GM23338 (cell line): Measurements from ENCODE around the gene EIF2A. TPM values are rescaled to one million over a fixed set of nuclear protein-coding genes. Genes with fewer than 3 reads are reported as not detected.

Experiments
- ATAC-seq: fragments of 200-7000 bp; cut with Tn5 transposase; 3 replicates; pipeline ENCODE4 v1.9.1; 2020
- DNase-seq: peaks from one replicate; pipeline ENCODE4 v3.0.0-alpha.2; 2015; ENCODE audit warnings: low spot score
- H2AFZ ChIP-seq: fragments of 200-600 bp; sonication (generic); 2 replicates; pipeline ENCODE4 v1.8.0; 2016; ENCODE audit warnings: antibody characterized with exemption, mild to moderate bottlenecking, moderate library complexity
- H3F3A ChIP-seq: fragments of 200-600 bp; sonication (generic); replicated peaks from 2 replicates; pipeline ENCODE4 v1.8.0; 2017; ENCODE audit warnings: antibody characterized with exemption, mixed run types, low read depth
- H3K27ac ChIP-seq: fragments of 200-600 bp; sonication (generic); 2 replicates; pipeline ENCODE4 v1.6.1; 2016; ENCODE audit warnings: low read depth
- H3K27me3 ChIP-seq: fragments of 200-600 bp; sonication (generic); 2 replicates; pipeline ENCODE4 v1.8.0; 2016; ENCODE audit warnings: mild to moderate bottlenecking, mixed run types, moderate library complexity; ENCODE audit not compliant: insufficient read depth
- H3K36me3 ChIP-seq: fragments of 200-600 bp; sonication (generic); 2 replicates; pipeline ENCODE4 v1.8.0; 2016; ENCODE audit warnings: mild to moderate bottlenecking; ENCODE audit not compliant: insufficient read depth
- H3K4me1 ChIP-seq: fragments of 200-600 bp; sonication (generic); 2 replicates; pipeline ENCODE4 v1.8.0; 2016; ENCODE audit warnings: mild to moderate bottlenecking, moderate library complexity; ENCODE audit not compliant: insufficient read depth
- H3K4me2 ChIP-seq: fragments of 200-600 bp; sonication (generic); 2 replicates; pipeline ENCODE4 v1.7.1; 2017; ENCODE audit warnings: mixed run types
- H3K4me3 ChIP-seq: fragments of 200-600 bp; sonication (generic); 2 replicates; pipeline ENCODE4 v1.6.1; 2016; ENCODE audit warnings: mixed run types
- H3K79me2 ChIP-seq: fragments of 200-600 bp; sonication (generic); replicated peaks from 2 replicates; pipeline ENCODE4 v1.8.0; 2017; ENCODE audit warnings: mild to moderate bottlenecking; ENCODE audit not compliant: insufficient read depth
- H3K9me2 ChIP-seq: fragments of 200-600 bp; sonication (generic); 2 replicates; pipeline ENCODE4 v1.8.0; 2017; ENCODE audit not compliant: insufficient read depth
- H4K20me1 ChIP-seq: fragments of 200-600 bp; sonication (generic); replicated peaks from 2 replicates; pipeline ENCODE4 v1.8.0; 2017; ENCODE audit warnings: mild to moderate bottlenecking; ENCODE audit not compliant: insufficient read depth
- H3K27ac Mint-ChIP-seq: 2 replicates; pipeline ENCODE4 v1.8.0; 2020; ENCODE audit warnings: inconsistent platforms, mild to moderate bottlenecking, moderate library complexity, mixed read lengths
- H3K27me3 Mint-ChIP-seq: 3 replicates; pipeline ENCODE4 v1.8.0; 2022; ENCODE audit warnings: low read depth, mild to moderate bottlenecking, moderate library complexity, mixed read lengths, inconsistent platforms; ENCODE audit not compliant: insufficient read depth, poor library complexity
- H3K36me3 Mint-ChIP-seq: 3 replicates; pipeline ENCODE4 v1.8.0; 2021; ENCODE audit warnings: low read depth, mild to moderate bottlenecking, inconsistent platforms, moderate library complexity, mixed read lengths
- H3K4me1 Mint-ChIP-seq: 3 replicates; pipeline ENCODE4 v1.8.0; 2020; ENCODE audit warnings: mild to moderate bottlenecking, inconsistent platforms, mixed read lengths
- H3K4me3 Mint-ChIP-seq: 3 replicates; pipeline ENCODE4 v1.8.0; 2021; ENCODE audit warnings: moderate library complexity, mild to moderate bottlenecking, inconsistent platforms, mixed read lengths
- H3K9me3 Mint-ChIP-seq: 3 replicates; pipeline ENCODE4 v1.8.0; 2020; ENCODE audit warnings: moderate library complexity, mild to moderate bottlenecking, inconsistent platforms, mixed read lengths
- CREB1 ChIP-seq: fragments of 250-450 bp; sonication (Bioruptor Pico); IDR thresholded peaks from 2 replicates; pipeline ENCODE4 v1.5.0; 2020; ENCODE audit warnings: low read depth, mild to moderate bottlenecking, moderate library complexity
- CTCF ChIP-seq, 2 experiments: fragments of 200-600 bp in 1 of 2; sonication (generic) in 1 of 2; conservative IDR thresholded peaks; 2 replicates each; pipeline versions ENCODE4 v1.5.1 to v1.6.1; 2016 to 2017; ENCODE audit warnings: antibody characterized with exemption in 2 of 2, low read depth in 2 of 2, mild to moderate bottlenecking in 2 of 2, moderate library complexity in 1 of 2
- EZH2 ChIP-seq: fragments of 200-600 bp; sonication (generic); IDR thresholded peaks from one replicate; pipeline ENCODE4 v1.8.0; 2017; ENCODE audit warnings: antibody characterized with exemption, mild to moderate bottlenecking, low read depth; ENCODE audit not compliant: unreplicated experiment
- JUNB ChIP-seq: IDR thresholded peaks from one replicate; pipeline ENCODE4 v1.6.1; 2016; ENCODE audit warnings: antibody characterized with exemption; ENCODE audit not compliant: unreplicated experiment
- POLR2AphosphoS5 ChIP-seq: IDR thresholded peaks from 2 replicates; pipeline ENCODE4 v1.6.1; 2016; ENCODE audit warnings: antibody characterized with exemption, low read depth
- STAT1 ChIP-seq: IDR thresholded peaks from one replicate; pipeline ENCODE4 v1.6.1; 2016; ENCODE audit warnings: antibody characterized with exemption; ENCODE audit not compliant: unreplicated experiment
- ZNF114 ChIP-seq: fragments of 250-450 bp; sonication (Bioruptor Pico); IDR thresholded peaks from 2 replicates; pipeline ENCODE4 v1.5.0; 2020; ENCODE audit warnings: mild to moderate bottlenecking, moderate library complexity
- polyA plus RNA-seq: library from polyadenylated mRNA; unstranded; fragments of >200 nt; fragmentation: Nextera tagmentation; extraction: Ambion mirVana; gene quantifications from 2 replicates; pipeline ENCODE4 v1.2.1, GENCODE V29; 2016
- total RNA-seq: library from RNA; depleted of rRNA; stranded (reverse); fragments of >200 nt; shearing (Covaris generic); gene quantifications from 2 replicates; pipeline ENCODE4 v1.2.3, GENCODE V29; 2014

EIF2A gene
- total and polyA plus RNA-seq, 2 experiments from 2014 or later = 95.2 to 153 TPM

DNA sequence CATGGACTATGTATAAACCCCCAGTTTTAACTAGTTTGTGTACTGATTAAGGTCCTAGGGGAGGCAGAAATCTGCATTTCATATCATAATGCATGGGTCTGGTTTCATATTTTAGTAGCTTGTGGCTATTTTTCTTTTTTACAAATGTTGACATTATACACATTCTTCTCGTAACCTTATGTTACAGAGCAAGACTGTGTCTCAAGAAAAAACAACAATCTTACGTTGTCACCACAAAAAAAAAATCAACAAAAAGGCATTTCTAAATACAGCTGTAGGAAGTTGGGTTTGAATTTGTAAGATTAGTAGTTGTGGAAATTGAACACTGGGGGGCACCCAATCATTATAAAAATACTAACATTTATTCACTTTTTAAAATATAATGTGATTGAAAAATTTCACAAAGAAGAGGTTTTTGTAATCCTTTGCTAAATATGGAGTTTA, 18.2 kb upstream of the EIF2A start:
- Mint-ChIP-seq H3K4me3 (peak overlapping the region; percentile 47; the same call in 2 of the 3 replicates), H3K36me3 (no peaks in the 10 kb centered on the region), H3K4me1 (peaks cover 21% of the 10 kb centered on the region), H3K9me3 (no peaks in the 10 kb centered on the region), H3K27me3 (peaks cover 4% of the 10 kb centered on the region), H3K27ac (peak overlapping the region; percentile 26; the same call in 1 of the 2 replicates)
- no peaks in the 10 kb centered on the region for H3F3A ChIP-seq
- H3K9me2 ChIP-seq = no peaks in the 10 kb centered on the region
- no peaks in the 10 kb centered on the region for H4K20me1 ChIP-seq
- 0 out of 2 replicates have a peak overlapping the region, but pooled peaks have one; percentile 6 for H3K27ac ChIP-seq
- H3K4me1 ChIP-seq = peaks cover 16% of the 10 kb centered on the region; the same call in 1 of the 2 replicates
- H3K79me2 ChIP-seq = no peaks in the 10 kb centered on the region
- no peaks in the 10 kb centered on the region for H3K27me3 ChIP-seq
- no peaks in the 10 kb centered on the region for H3K36me3 ChIP-seq
- no peak for ATAC-seq
- TF ChIP-seq CTCF (conservative IDR thresholded peaks at IDR 0.05; ENCODE audit: low read depth in 2 of 2) (peak in 1 of 2 experiments; percentile 59; a peak in 3 of 4 replicates), CREB1 (CRISPR knock-in tag) (no peak), ZNF114 (no peak)
- peak overlapping the region; percentile 21; the same call in 1 of the 2 replicates for H3K4me3 ChIP-seq
- DNase-seq = no peak
- no peak overlapping the region for H2AFZ ChIP-seq
- peak overlapping the region; percentile 50 for H3K4me2 ChIP-seq

DNA sequence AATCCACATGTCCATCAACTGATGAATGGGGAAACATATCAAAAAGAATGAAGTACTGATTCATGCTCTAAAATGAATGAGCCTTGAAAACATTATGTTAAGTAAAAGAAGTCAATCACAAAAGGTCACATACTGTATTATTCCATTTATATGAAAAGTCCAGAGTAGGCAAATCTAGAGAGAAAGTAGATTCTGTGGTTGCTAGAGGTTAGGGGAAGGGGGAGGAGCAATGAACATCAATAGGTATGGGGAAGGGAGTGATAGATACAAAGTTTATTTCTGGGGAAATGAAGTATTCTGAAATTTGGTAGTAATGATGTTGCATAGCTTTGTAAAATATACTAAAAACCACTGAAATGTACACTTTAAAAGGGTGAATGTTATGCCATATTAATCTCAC, 14.8 kb upstream of the EIF2A start:
- H3K9me2 ChIP-seq = no peaks in the 10 kb centered on the region
- no peak overlapping the region for H3K4me2 ChIP-seq
- H4K20me1 ChIP-seq = no peaks in the 10 kb centered on the region
- H3K27me3 Mint-ChIP-seq = no peaks in the 10 kb centered on the region
- no peaks in the 10 kb centered on the region for H3K36me3 ChIP-seq
- H3K4me1 ChIP-seq = peaks cover 16% of the 10 kb centered on the region; the same call in 1 of the 2 replicates
- H3K79me2 ChIP-seq = no peaks in the 10 kb centered on the region
- H3F3A ChIP-seq = no peaks in the 10 kb centered on the region
- H3K4me3 ChIP-seq = no peak overlapping the region
- TF ChIP-seq JUNB (no peak), POLR2AphosphoS5 (no peak), ZNF114 (no peak)
- no peaks in the 10 kb centered on the region for H3K27me3 ChIP-seq
- no peak overlapping the region for H2AFZ ChIP-seq
- H3K4me1 Mint-ChIP-seq = peaks cover 19% of the 10 kb centered on the region
- H3K9me3 Mint-ChIP-seq = no peaks in the 10 kb centered on the region
- no peak for DNase-seq
- no peak overlapping the region for H3K4me3 Mint-ChIP-seq
- no peak overlapping the region for H3K27ac ChIP-seq
- H3K27ac Mint-ChIP-seq = no peak overlapping the region
- no peak for ATAC-seq
- H3K36me3 Mint-ChIP-seq = no peaks in the 10 kb centered on the region

GRCh38 chr3:150535204-150535603, 11.4 kb upstream of the EIF2A start:
- H2AFZ ChIP-seq = no peak overlapping the region
- H3K4me1 Mint-ChIP-seq = no peaks in the 10 kb centered on the region

More at GRCh38 chr3:150535204-150535603, 11.4 kb upstream of the EIF2A start:
- Histone ChIP-seq H3K4me3 (no peak overlapping the region), H3K36me3 (no peaks in the 10 kb centered on the region), H3F3A (no peaks in the 10 kb centered on the region), H3K27ac (no peak overlapping the region), H3K9me2 (no peaks in the 10 kb centered on the region), H3K4me2 (no peak overlapping the region), H4K20me1 (no peaks in the 10 kb centered on the region; the same call in 1 of the 2 replicates), H3K27me3 (no peaks in the 10 kb centered on the region), H3K79me2 (no peaks in the 10 kb centered on the region), H3K4me1 (no peaks in the 10 kb centered on the region)
- no peak overlapping the region for H3K27ac Mint-ChIP-seq
- no peaks in the 10 kb centered on the region for H3K9me3 Mint-ChIP-seq
- DNase-seq (no peak), ATAC-seq (no peak)
- H3K36me3 Mint-ChIP-seq = no peaks in the 10 kb centered on the region
- H3K4me3 Mint-ChIP-seq = no peak overlapping the region
- TF ChIP-seq CTCF (conservative IDR thresholded peaks at IDR 0.05; ENCODE audit: low read depth in 2 of 2) (no peak), STAT1 (no peak), JUNB (no peak), EZH2 (no peak)
- H3K27me3 Mint-ChIP-seq = no peaks in the 10 kb centered on the region
